ENCODE results near the gene RMDN2.

DNA sequence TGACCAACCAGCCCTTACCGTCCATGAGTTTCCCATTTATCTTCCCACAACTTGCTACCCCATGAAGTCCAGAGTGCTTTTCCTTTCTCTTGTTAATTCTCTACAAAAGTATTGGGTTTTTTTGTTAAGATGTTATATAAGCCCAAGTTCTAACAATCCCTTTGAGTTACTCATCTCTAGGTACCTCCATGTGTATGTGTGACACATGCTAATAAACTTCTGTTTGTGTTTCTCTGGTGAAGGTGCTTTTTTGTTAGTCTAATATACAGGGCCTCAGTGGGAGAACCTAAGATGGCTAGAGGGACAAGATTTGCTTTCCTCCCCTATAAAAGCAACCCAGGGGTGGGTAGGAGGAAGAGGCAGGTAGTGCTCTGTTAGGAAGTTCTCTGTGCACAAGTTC lies 31.8 kb upstream of the RMDN2 start:
- TF ChIP-seq, protein P1, sequence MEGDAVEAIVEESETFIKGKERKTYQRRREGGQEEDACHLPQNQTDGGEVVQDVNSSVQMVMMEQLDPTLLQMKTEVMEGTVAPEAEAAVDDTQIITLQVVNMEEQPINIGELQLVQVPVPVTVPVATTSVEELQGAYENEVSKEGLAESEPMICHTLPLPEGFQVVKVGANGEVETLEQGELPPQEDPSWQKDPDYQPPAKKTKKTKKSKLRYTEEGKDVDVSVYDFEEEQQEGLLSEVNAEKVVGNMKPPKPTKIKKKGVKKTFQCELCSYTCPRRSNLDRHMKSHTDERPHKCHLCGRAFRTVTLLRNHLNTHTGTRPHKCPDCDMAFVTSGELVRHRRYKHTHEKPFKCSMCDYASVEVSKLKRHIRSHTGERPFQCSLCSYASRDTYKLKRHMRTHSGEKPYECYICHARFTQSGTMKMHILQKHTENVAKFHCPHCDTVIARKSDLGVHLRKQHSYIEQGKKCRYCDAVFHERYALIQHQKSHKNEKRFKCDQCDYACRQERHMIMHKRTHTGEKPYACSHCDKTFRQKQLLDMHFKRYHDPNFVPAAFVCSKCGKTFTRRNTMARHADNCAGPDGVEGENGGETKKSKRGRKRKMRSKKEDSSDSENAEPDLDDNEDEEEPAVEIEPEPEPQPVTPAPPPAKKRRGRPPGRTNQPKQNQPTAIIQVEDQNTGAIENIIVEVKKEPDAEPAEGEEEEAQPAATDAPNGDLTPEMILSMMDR (optimal IDR thresholded peaks at IDR 0.05 in 1 of 3, IDR thresholded peaks at IDR 0.05 in 1 of 3, conservative IDR thresholded peaks at IDR 0.05 in 1 of 3; ENCODE audit: extremely low read depth in 1 of 3, insufficient read depth in 2 of 3, low read length in 3 of 3): no peak
- TF ChIP-seq EZH2 (IDR thresholded peaks at IDR 0.05; ENCODE audit: low read length): no peak

Data from keratinocyte (primary cell).